A549 (cell line): ENCODE data around the gene PAPPA2. TPM values are rescaled to one million over a fixed set of nuclear protein-coding genes. Genes with fewer than 3 reads are reported as not detected.

Source experiments
- ATAC-seq, 2 experiments: fragments of 200-7000 bp in 1 of 2; fragments of >200 bp in 1 of 2; cut with Nextera tagmentation in 1 of 2; cut with Tn5 transposase in 1 of 2; 3 replicates each; pipeline versions ENCODE4 v1.8.0 to v1.9.1; 2018 to 2020; ENCODE audit warnings: mild to moderate bottlenecking in 1 of 2, moderate library complexity in 1 of 2
- CTCF ChIA-PET: fragments of 300-600 bp; sonication (Branson Sonifier 250); formaldehyde crosslinking; extraction: SDS; loops from one replicate; lab custom pipeline; 2021; ENCODE audit warnings: antibody characterized with exemption, inconsistent platforms; lab: Yijun Ruan, JAX
- POLR2A ChIA-PET: fragments of 350-600 bp; formaldehyde crosslinking; extraction: SDS; loops from one replicate; lab custom pipeline; 2021; ENCODE audit warnings: antibody characterized with exemption, inconsistent platforms; lab: Yijun Ruan, JAX
- DNase-seq, 2 experiments: peaks; one replicate each; pipeline versions ENCODE4 v3.0.0 to v3.0.0-alpha.2; 2011 to 2016; ENCODE audit warnings: low read depth in 1 of 2, low spot score in 1 of 2
- FAIRE-seq: peaks from 2 replicates; lab custom pipeline; 2011; peaks lifted over from hg19 to GRCh38; lab: Jason Lieb, UNC
- H3K27ac ChIP-seq, 2 experiments: fragments of >200 bp; sonication (Bioruptor Twin); formaldehyde crosslinking; 3 replicates each; pipeline ENCODE4 v1.5.1; 2016 to 2017
- H3K4me1 ChIP-seq: fragments of >200 bp; sonication (Bioruptor Twin); formaldehyde crosslinking; 3 replicates; pipeline ENCODE4 v1.6.1; 2016
- H3K4me2 ChIP-seq: fragments of >200 bp; sonication (Bioruptor Twin); formaldehyde crosslinking; 3 replicates; pipeline ENCODE4 v1.6.1; 2016
- H3K4me3 ChIP-seq: fragments of >200 bp; sonication (Bioruptor Twin); formaldehyde crosslinking; 3 replicates; pipeline ENCODE4 v1.5.1; 2016
- H3K9me3 ChIP-seq: fragments of >200 bp; sonication (Bioruptor Twin); formaldehyde crosslinking; 3 replicates; pipeline ENCODE4 v1.6.1; 2016
- BHLHE40 ChIP-seq: IDR thresholded peaks from 2 replicates; pipeline ENCODE4 v1.6.1; 2012; ENCODE audit warnings: low read depth, low read length, inconsistent platforms
- CBX2 ChIP-seq: fragments of 200-600 bp; sonication (generic); IDR thresholded peaks from 2 replicates; pipeline ENCODE4 v1.6.1; 2016; ENCODE audit warnings: low read depth, mild to moderate bottlenecking, borderline replicate concordance
- CEBPB ChIP-seq, 2 experiments: fragments of >200 bp in 1 of 2; sonication (Bioruptor Twin) in 1 of 2; formaldehyde crosslinking in 1 of 2; IDR thresholded peaks; 2 replicates each; pipeline ENCODE4 v1.6.1; 2012 to 2016
- CHD2 ChIP-seq: fragments of 150-350 bp; IDR thresholded peaks from 2 replicates; pipeline ENCODE4 v1.6.1; 2014; ENCODE audit warnings: low read length; ENCODE audit not compliant: partially characterized antibody
- EHMT2 ChIP-seq: fragments of 200-600 bp; sonication (generic); IDR thresholded peaks from 2 replicates; pipeline ENCODE4 v1.6.1; 2016; ENCODE audit warnings: antibody characterized with exemption, low read depth, mild to moderate bottlenecking, moderate library complexity
- ELK1 ChIP-seq: fragments of 150-350 bp; IDR thresholded peaks from 2 replicates; pipeline ENCODE4 v1.6.1; 2014; ENCODE audit warnings: low read depth, mild to moderate bottlenecking, low read length
- FOSL2 ChIP-seq, 2 experiments: fragments of 450-650 bp in 1 of 2; fragments of >200 bp in 1 of 2; sonication (Bioruptor Twin) in 1 of 2; formaldehyde crosslinking; IDR thresholded peaks; 2 replicates each; pipeline versions ENCODE4 v1.5.0 to v1.6.1; 2016 to 2020; ENCODE audit warnings: mild to moderate bottlenecking in 1 of 2, moderate library complexity in 1 of 2
- FOXS1 ChIP-seq: fragments of 250-450 bp; sonication (Bioruptor Pico); IDR thresholded peaks from 2 replicates; pipeline ENCODE4 v1.5.0; 2020; ENCODE audit warnings: mild to moderate bottlenecking, moderate library complexity
- GATA3 ChIP-seq: IDR thresholded peaks from 2 replicates; pipeline ENCODE4 v1.6.1; 2012; ENCODE audit warnings: borderline replicate concordance
- HEYL ChIP-seq: fragments of 250-450 bp; sonication (Bioruptor Pico); IDR thresholded peaks from 2 replicates; pipeline ENCODE4 v1.8.0; 2021; ENCODE audit warnings: mild to moderate bottlenecking, moderate library complexity
- HOXA7 ChIP-seq: fragments of 250-450 bp; sonication (Bioruptor Pico); IDR thresholded peaks from 2 replicates; pipeline ENCODE4 v1.5.0; 2020; ENCODE audit warnings: mild to moderate bottlenecking, moderate library complexity
- JUNB ChIP-seq: fragments of >200 bp; sonication (Bioruptor Twin); formaldehyde crosslinking; IDR thresholded peaks from 2 replicates; pipeline ENCODE4 v1.6.1; 2016
- NPAS2 ChIP-seq: fragments of 250-450 bp; sonication (Bioruptor Pico); IDR thresholded peaks from 2 replicates; pipeline ENCODE4 v1.8.0; 2022; ENCODE audit warnings: mild to moderate bottlenecking, moderate library complexity, borderline replicate concordance
- NR3C1 ChIP-seq: fragments of >200 bp; sonication (Bioruptor Twin); formaldehyde crosslinking; IDR thresholded peaks from 3 replicates; pipeline ENCODE4 v1.6.1; 2017
- PBX3 ChIP-seq: IDR thresholded peaks from 2 replicates; pipeline ENCODE4 v1.6.1; 2012
- POLR2A ChIP-seq: IDR thresholded peaks from 2 replicates; pipeline ENCODE4 v1.6.1; 2012; ENCODE audit warnings: mild to moderate bottlenecking, low read length
- POLR2AphosphoS2 ChIP-seq: conservative IDR thresholded peaks from 2 replicates; pipeline ENCODE4 v1.6.1; 2012; ENCODE audit warnings: low read length, improper control_type of control experiment, inconsistent platforms
- RAD21 ChIP-seq, 2 experiments: fragments of >200 bp in 1 of 2; sonication (Bioruptor Twin) in 1 of 2; formaldehyde crosslinking in 1 of 2; IDR thresholded peaks in 1 of 2; conservative IDR thresholded peaks in 1 of 2; 2 replicates in 1 of 2; 3 replicates in 1 of 2; pipeline ENCODE4 v1.6.1; 2012 to 2018; ENCODE audit warnings: inconsistent platforms in 1 of 2
- RARB ChIP-seq: fragments of 250-450 bp; sonication (Bioruptor Pico); IDR thresholded peaks from 2 replicates; pipeline ENCODE4 v1.8.0; 2021; ENCODE audit warnings: mild to moderate bottlenecking, moderate library complexity
- SREBF2 ChIP-seq: fragments of 450-650 bp; IDR thresholded peaks from 2 replicates; pipeline ENCODE4 v1.6.1; 2014; ENCODE audit warnings: mild to moderate bottlenecking, moderate library complexity
- ZSCAN20 ChIP-seq: fragments of 250-450 bp; sonication (Bioruptor Pico); IDR thresholded peaks from 2 replicates; pipeline ENCODE4 v1.8.0; 2022; ENCODE audit warnings: mild to moderate bottlenecking, moderate library complexity
- WGBS: methylation state at CpG from one replicate; pipeline ENCODE4 v1.1.6; 2017; ENCODE audit errors: missing lambda C conversion rate; 5-methylcytosine and 5-hydroxymethylcytosine counted together
- polyA plus RNA-seq, 4 experiments: library from polyadenylated mRNA; depleted of rRNA in 3 of 4; stranded (reverse); fragments of >200 nt; fragmentation: RNase III in 1 of 4; extraction: RNeasy Plus Mini Kit Qiagen cat#74134 plus additional on column Dnase treatment in 1 of 4; gene quantifications; 2 replicates in 3 of 4; 3 replicates in 1 of 4; pipeline ENCODE4 v1.2.3, GENCODE V29; 2011 to 2017
- TF ChIP-seq, protein P1 (sequence below): fragments of 250-450 bp; sonication (Bioruptor Pico); IDR thresholded peaks from 2 replicates; pipeline ENCODE4 v1.5.0; 2021; ENCODE audit warnings: mild to moderate bottlenecking, moderate library complexity, borderline replicate concordance
- TF ChIP-seq, protein P2 (sequence below): IDR thresholded peaks from 2 replicates; pipeline ENCODE4 v1.6.1; 2012
- TF ChIP-seq, protein P3 (sequence below): fragments of >200 bp; sonication (Bioruptor Twin); formaldehyde crosslinking; IDR thresholded peaks from 3 replicates; pipeline ENCODE4 v1.6.1; 2016
- TF ChIP-seq, protein P4 (sequence below): fragments of 450-650 bp; IDR thresholded peaks from 2 replicates; pipeline ENCODE4 v1.6.1; 2014; ENCODE audit warnings: antibody characterized with exemption
- TF ChIP-seq, protein P5 (sequence below): fragments of >200 bp; sonication (Bioruptor Twin); formaldehyde crosslinking; IDR thresholded peaks from 3 replicates; pipeline ENCODE4 v1.5.1; 2016

The PAPPA2 gene
- polyA plus RNA-seq, 2 of the 4 experiments (the other 2 are of a cell fraction): 0.03 to 0.72 TPM

DNA sequence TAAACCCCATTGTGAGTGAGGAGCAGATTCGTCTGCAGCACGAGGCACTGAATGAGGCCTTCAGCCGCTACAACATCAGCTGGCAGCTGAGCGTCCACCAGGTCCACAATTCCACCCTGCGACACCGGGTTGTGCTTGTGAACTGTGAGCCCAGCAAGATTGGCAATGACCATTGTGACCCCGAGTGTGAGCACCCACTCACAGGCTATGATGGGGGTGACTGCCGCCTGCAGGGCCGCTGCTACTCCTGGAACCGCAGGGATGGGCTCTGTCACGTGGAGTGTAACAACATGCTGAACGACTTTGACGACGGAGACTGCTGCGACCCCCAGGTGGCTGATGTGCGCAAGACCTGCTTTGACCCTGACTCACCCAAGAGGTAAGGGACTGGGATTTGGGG is 132.2 kb downstream of the PAPPA2 start:
- no peak overlapping the region for H3K27ac ChIP-seq
- no peaks in the 10 kb centered on the region for H3K4me1 ChIP-seq
- H3K4me2 ChIP-seq: no peak overlapping the region
- ATAC-seq: no peak
- DNase-seq: no peak
- no peak overlapping the region for H3K4me3 ChIP-seq
- FAIRE-seq: no peak
- ChIA-PET POLR2A (no interaction called here), CTCF (no interaction called here)
- 33% methylated on average over 16 of the region's 16 CpGs for WGBS
- H3K9me3 ChIP-seq: no peaks in the 10 kb centered on the region
- TF ChIP-seq FOSL2 (IDR thresholded peaks at IDR 0.05) (no peak), FOSL2 (CRISPR knock-in tag; IDR thresholded peaks at IDR 0.05) (no peak), NR3C1 (no peak), GATA3 (no peak), POLR2A (no peak), RAD21 (conservative IDR thresholded peaks at IDR 0.05 in 1 of 2, IDR thresholded peaks at IDR 0.05 in 1 of 2) (no peak), CBX2 (no peak), ELK1 (no peak), CHD2 (no peak), CEBPB (IDR thresholded peaks at IDR 0.05) (no peak), SREBF2 (no peak), FOXS1 (no peak), HOXA7 (CRISPR knock-in tag) (no peak), BHLHE40 (no peak), ZSCAN20 (CRISPR knock-in tag) (no peak), EHMT2 (no peak), RARB (CRISPR knock-in tag) (no peak), POLR2AphosphoS2 (no peak)
- TF ChIP-seq, protein P1, sequence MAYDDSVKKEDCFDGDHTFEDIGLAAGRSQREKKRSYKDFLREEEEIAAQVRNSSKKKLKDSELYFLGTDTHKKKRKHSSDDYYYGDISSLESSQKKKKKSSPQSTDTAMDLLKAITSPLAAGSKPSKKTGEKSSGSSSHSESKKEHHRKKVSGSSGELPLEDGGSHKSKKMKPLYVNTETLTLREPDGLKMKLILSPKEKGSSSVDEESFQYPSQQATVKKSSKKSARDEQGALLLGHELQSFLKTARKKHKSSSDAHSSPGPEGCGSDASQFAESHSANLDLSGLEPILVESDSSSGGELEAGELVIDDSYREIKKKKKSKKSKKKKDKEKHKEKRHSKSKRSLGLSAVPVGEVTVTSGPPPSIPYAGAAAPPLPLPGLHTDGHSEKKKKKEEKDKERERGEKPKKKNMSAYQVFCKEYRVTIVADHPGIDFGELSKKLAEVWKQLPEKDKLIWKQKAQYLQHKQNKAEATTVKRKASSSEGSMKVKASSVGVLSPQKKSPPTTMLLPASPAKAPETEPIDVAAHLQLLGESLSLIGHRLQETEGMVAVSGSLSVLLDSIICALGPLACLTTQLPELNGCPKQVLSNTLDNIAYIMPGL (CRISPR knock-in tag): no peak
- TF ChIP-seq, protein P2, sequence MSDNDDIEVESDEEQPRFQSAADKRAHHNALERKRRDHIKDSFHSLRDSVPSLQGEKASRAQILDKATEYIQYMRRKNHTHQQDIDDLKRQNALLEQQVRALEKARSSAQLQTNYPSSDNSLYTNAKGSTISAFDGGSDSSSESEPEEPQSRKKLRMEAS: no peak
- TF ChIP-seq, protein P3, sequence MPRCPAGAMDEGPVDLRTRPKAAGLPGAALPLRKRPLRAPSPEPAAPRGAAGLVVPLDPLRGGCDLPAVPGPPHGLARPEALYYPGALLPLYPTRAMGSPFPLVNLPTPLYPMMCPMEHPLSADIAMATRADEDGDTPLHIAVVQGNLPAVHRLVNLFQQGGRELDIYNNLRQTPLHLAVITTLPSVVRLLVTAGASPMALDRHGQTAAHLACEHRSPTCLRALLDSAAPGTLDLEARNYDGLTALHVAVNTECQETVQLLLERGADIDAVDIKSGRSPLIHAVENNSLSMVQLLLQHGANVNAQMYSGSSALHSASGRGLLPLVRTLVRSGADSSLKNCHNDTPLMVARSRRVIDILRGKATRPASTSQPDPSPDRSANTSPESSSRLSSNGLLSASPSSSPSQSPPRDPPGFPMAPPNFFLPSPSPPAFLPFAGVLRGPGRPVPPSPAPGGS: no peak

DNA sequence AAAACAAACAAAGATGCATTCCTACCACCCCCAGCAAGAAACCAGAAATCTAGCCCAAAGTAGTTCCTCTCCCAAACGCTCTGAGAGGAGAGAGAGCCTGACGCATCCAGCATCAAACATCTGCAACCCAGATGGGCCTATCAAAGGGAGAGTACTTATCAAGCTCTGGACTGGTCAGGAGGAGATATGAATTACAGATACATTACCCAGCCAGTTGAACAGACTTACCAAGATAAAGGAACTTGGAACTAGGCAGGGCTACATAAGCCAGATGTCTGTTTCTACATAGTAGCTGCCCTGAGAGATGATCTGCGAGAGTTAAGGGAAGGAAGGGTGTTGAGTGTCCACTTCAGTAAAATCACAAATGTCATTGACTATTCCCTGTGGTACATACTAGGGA is 138.4 kb downstream of the PAPPA2 start:
- CTCF ChIA-PET: interaction anchor here (0.7 kb wide), 1 partner anchor 9 kb away, joined by 4 read pairs; no protein-coding TSS in a partner anchor
- Histone ChIP-seq H3K27ac (no peak overlapping the region), H3K4me3 (no peak overlapping the region), H3K4me2 (no peak overlapping the region), H3K4me1 (no peaks in the 10 kb centered on the region)
- TF ChIP-seq ZSCAN20 (CRISPR knock-in tag) (no peak), NPAS2 (CRISPR knock-in tag) (no peak), SREBF2 (no peak), HEYL (CRISPR knock-in tag) (no peak), PBX3 (no peak), HOXA7 (CRISPR knock-in tag) (no peak), JUNB (no peak), POLR2A (no peak)
- TF ChIP-seq, protein P4, sequence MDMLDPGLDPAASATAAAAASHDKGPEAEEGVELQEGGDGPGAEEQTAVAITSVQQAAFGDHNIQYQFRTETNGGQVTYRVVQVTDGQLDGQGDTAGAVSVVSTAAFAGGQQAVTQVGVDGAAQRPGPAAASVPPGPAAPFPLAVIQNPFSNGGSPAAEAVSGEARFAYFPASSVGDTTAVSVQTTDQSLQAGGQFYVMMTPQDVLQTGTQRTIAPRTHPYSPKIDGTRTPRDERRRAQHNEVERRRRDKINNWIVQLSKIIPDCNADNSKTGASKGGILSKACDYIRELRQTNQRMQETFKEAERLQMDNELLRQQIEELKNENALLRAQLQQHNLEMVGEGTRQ: no peak
- TF ChIP-seq, protein P5, sequence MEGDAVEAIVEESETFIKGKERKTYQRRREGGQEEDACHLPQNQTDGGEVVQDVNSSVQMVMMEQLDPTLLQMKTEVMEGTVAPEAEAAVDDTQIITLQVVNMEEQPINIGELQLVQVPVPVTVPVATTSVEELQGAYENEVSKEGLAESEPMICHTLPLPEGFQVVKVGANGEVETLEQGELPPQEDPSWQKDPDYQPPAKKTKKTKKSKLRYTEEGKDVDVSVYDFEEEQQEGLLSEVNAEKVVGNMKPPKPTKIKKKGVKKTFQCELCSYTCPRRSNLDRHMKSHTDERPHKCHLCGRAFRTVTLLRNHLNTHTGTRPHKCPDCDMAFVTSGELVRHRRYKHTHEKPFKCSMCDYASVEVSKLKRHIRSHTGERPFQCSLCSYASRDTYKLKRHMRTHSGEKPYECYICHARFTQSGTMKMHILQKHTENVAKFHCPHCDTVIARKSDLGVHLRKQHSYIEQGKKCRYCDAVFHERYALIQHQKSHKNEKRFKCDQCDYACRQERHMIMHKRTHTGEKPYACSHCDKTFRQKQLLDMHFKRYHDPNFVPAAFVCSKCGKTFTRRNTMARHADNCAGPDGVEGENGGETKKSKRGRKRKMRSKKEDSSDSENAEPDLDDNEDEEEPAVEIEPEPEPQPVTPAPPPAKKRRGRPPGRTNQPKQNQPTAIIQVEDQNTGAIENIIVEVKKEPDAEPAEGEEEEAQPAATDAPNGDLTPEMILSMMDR: no peak
- TF ChIP-seq, protein P2: no peak
- TF ChIP-seq, all 56 proteins: peak for 0
- POLR2A ChIA-PET: no interaction called here
- no peak for ATAC-seq
- FAIRE-seq: no peak
- no peaks in the 10 kb centered on the region for H3K9me3 ChIP-seq
- DNase-seq: no peak
- 32% methylated on average over 3 of the region's 3 CpGs for whole genome bisulfite sequencing
